Breast epithelium (tissue), 3 donors: ENCODE data around the gene TMEM204.

Experiments
- POLR2A ChIP-seq: fragments of 450-650 bp; IDR thresholded peaks from one replicate; pipeline ENCODE4 v1.6.1; 2016; ENCODE audit warnings: antibody characterized with exemption, mild to moderate bottlenecking, moderate library complexity
- POLR2AphosphoS5 ChIP-seq, 3 donors: sonication (generic); formaldehyde crosslinking; IDR thresholded peaks; one replicate each; pipeline ENCODE4 v1.6.1; 2017; ENCODE audit warnings: antibody characterized with exemption in 3 of 3
- TF ChIP-seq, protein P1 (sequence below), 3 donors: fragments of 450-650 bp; IDR thresholded peaks; one replicate each; pipeline ENCODE4 v1.5.1; 2016 to 2017; ENCODE audit warnings: antibody characterized with exemption in 3 of 3, mild to moderate bottlenecking in 3 of 3, moderate library complexity in 3 of 3

DNA sequence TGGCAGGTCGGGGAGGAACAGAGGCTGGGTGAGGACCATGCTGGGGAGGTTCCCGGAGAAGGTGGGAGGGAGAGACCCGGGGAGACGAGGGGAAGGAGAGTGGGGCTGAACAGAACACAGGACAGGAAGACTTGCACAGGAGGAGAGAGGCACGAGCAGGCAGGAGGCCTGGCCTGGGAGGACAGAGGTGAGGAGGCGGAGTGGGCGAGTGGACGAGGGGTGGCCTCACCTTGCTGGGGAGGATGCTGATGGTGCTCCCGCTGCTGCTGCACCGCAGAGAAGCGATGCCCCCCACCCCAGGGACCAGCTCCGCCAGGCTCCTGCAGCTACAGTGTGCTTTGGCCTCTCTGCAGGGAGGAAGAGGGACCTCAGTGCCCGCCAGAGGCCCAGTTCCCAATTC is 34.5 kb downstream of the TMEM204 start:
- TF ChIP-seq POLR2A (no peak), POLR2AphosphoS5 (IDR thresholded peaks at IDR 0.05) (no peak)
- TF ChIP-seq, protein P1, sequence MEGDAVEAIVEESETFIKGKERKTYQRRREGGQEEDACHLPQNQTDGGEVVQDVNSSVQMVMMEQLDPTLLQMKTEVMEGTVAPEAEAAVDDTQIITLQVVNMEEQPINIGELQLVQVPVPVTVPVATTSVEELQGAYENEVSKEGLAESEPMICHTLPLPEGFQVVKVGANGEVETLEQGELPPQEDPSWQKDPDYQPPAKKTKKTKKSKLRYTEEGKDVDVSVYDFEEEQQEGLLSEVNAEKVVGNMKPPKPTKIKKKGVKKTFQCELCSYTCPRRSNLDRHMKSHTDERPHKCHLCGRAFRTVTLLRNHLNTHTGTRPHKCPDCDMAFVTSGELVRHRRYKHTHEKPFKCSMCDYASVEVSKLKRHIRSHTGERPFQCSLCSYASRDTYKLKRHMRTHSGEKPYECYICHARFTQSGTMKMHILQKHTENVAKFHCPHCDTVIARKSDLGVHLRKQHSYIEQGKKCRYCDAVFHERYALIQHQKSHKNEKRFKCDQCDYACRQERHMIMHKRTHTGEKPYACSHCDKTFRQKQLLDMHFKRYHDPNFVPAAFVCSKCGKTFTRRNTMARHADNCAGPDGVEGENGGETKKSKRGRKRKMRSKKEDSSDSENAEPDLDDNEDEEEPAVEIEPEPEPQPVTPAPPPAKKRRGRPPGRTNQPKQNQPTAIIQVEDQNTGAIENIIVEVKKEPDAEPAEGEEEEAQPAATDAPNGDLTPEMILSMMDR (IDR thresholded peaks at IDR 0.05): no peak
